Measurements from ENCODE around the gene EGFR. TPM values are rescaled to one million over a fixed set of nuclear protein-coding genes. Genes with fewer than 3 reads are reported as not detected.

EGFR gene
- total and polyA plus RNA-seq, 2 experiments from 2014 or later = 21.6 to 51.0 TPM

- peaks cover 9% of the 10 kb centered on the region for H3K4me1 ChIP-seq (ENCODE audit: insufficient read depth)
- H3K4me3 ChIP-seq = no peak overlapping the region
- no peaks in the 10 kb centered on the region for H3K9me3 ChIP-seq (ENCODE audit: low read depth)
- H3K4me2 ChIP-seq = no peak overlapping the region
- no peaks in the 10 kb centered on the region for H3K36me3 ChIP-seq (replicated peaks; ENCODE audit: insufficient read depth, low read depth)
- TF ChIP-seq EZH2 (IDR thresholded peaks at IDR 0.05; ENCODE audit: borderline replicate concordance) (no peak), EZH2phosphoT487 (IDR thresholded peaks at IDR 0.05; ENCODE audit: low read depth, severe bottlenecking, unreplicated experiment) (no peak), CTCF (IDR thresholded peaks at IDR 0.05; ENCODE audit: poor library complexity) (no peak)
- H3K79me2 ChIP-seq = no peaks in the 10 kb centered on the region
- no peaks in the 10 kb centered on the region for H4K20me1 ChIP-seq (ENCODE audit: insufficient read depth, poor library complexity, severe bottlenecking)
- no peak overlapping the region for H3K27ac ChIP-seq
- DNase-seq (ENCODE audit: low spot score) = no peak
- WGBS (ENCODE audit: low lambda C conversion rate, missing lambda C conversion rate) = 89% methylated on average over 3 of the region's 3 CpGs
- H3K9me2 ChIP-seq (replicated peaks; ENCODE audit: insufficient read depth) = no peaks in the 10 kb centered on the region
- H3K27me3 ChIP-seq = no peaks in the 10 kb centered on the region
- H2AFZ ChIP-seq = no peak overlapping the region
These were observed 234.4 kb downstream of the EGFR start for GRCh38 chr7:55253188-55253587.

DNA sequence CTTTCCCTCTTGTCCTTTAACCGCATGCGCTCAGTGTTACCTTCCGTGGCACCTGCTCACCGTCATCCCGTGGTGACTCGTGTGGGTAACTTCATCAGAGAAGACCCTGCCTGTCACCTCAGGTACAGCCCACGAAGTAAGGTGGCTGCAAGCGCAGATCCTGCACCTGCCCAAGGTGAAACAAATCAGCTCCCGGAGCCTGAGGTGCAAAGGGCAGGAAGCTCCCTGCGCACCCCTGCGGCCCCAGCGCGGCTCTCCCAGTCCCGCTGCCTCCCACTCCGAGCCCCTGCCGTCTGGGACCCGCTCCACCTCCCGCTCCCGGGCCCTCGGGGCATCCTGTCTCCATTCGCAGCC, 235.4 kb downstream of the EGFR start:
- peak; percentile 49 for DNase-seq (ENCODE audit: low spot score)
- Histone ChIP-seq H3K4me3 (peak overlapping the region; percentile 67), H3K27ac (peak overlapping the region; percentile 81)

DNA sequence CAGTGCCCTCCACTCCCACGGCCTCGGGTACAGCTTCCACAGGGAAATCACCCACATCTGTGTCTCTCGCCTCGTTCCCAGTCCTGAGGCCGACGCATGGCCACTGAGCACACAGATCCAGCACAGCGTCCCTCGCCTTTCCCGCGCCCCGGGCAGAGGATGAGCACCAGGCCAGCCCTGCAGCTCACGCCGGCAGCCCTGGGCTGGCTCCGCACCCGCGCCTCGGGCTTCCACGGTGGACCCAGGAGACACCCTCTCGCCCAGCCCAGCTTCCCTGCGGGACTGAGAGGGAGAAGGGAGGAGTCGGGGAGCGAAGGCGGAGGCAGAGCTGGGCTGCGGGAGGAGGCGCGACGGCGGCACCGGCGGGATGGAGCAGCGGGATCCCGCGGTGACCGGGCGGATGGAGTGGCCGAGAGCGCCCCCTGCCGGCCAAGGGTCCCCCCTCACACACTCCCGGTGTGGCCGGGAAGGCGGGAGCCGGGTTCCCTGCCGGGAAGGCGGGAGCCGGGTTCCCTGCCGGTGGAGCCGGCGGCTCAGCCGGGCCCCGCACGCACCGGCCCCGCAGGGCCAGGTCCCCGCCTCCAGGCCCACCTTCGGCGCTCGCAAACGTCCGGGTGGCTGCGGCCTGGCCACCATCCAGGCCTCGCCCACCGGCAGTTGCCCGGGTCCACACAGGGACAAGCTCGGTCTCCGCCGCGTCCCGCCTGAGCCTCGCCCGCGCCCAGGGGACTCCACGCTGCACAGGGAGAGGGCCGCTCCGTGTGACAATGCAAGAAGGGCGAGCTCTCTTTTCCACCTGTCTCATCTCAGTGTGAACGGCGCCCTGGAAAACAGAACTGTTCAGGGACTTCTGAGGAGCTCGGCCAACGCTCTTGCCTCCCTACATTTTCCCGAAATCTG, 236.0 kb downstream of the EGFR start:
- Histone ChIP-seq H3K4me2 (peak overlapping the region; percentile 100), H3K9me3 (ENCODE audit: low read depth) (no peaks in the 10 kb centered on the region), H3K27ac (peak overlapping the region; percentile 81), H3K79me2 (no peaks in the 10 kb centered on the region), H3K27me3 (no peaks in the 10 kb centered on the region), H4K20me1 (ENCODE audit: insufficient read depth, poor library complexity, severe bottlenecking) (no peaks in the 10 kb centered on the region), H2AFZ (peak overlapping the region; percentile 100), H3K4me3 (peak overlapping the region; percentile 86), H3K36me3 (replicated peaks; ENCODE audit: insufficient read depth, low read depth) (no peaks in the 10 kb centered on the region), H3K4me1 (ENCODE audit: insufficient read depth) (peaks cover 9% of the 10 kb centered on the region), H3K9me2 (replicated peaks; ENCODE audit: insufficient read depth) (no peaks in the 10 kb centered on the region)
- peak; percentile 94 for DNase-seq (ENCODE audit: low spot score)
- 2% methylated on average over 59 of the region's 80 CpGs for WGBS (ENCODE audit: low lambda C conversion rate, missing lambda C conversion rate)
- TF ChIP-seq CTCF (IDR thresholded peaks at IDR 0.05; ENCODE audit: poor library complexity) (peak; percentile 88), EZH2 (IDR thresholded peaks at IDR 0.05; ENCODE audit: borderline replicate concordance) (no peak), EZH2phosphoT487 (IDR thresholded peaks at IDR 0.05; ENCODE audit: low read depth, severe bottlenecking, unreplicated experiment) (no peak)

More for the DNA sequence above, 235.4 kb downstream of the EGFR start:
- Histone ChIP-seq H3K4me2 (peak overlapping the region; percentile 100), H3K36me3 (replicated peaks; ENCODE audit: insufficient read depth, low read depth) (no peaks in the 10 kb centered on the region), H3K79me2 (no peaks in the 10 kb centered on the region), H3K9me3 (ENCODE audit: low read depth) (no peaks in the 10 kb centered on the region), H2AFZ (peak overlapping the region; percentile 88), H4K20me1 (ENCODE audit: insufficient read depth, poor library complexity, severe bottlenecking) (no peaks in the 10 kb centered on the region), H3K9me2 (replicated peaks; ENCODE audit: insufficient read depth) (no peaks in the 10 kb centered on the region), H3K4me1 (ENCODE audit: insufficient read depth) (peaks cover 9% of the 10 kb centered on the region), H3K27me3 (no peaks in the 10 kb centered on the region)
- no peak for TF ChIP-seq CTCF (IDR thresholded peaks at IDR 0.05; ENCODE audit: poor library complexity)
- TF ChIP-seq EZH2phosphoT487 (IDR thresholded peaks at IDR 0.05; ENCODE audit: low read depth, severe bottlenecking, unreplicated experiment) = no peak
- TF ChIP-seq EZH2 (IDR thresholded peaks at IDR 0.05; ENCODE audit: borderline replicate concordance) = no peak
- 28% methylated on average over 20 of the region's 21 CpGs for WGBS (ENCODE audit: low lambda C conversion rate, missing lambda C conversion rate)

Data from hepatocyte (in vitro differentiated cells).